SW480 (cell line): ENCODE data around the gene ANOS1.
"Not testable (repeated sequence)": the region's sequence is repeated elsewhere in the genome, so short reads cannot be mapped to it uniquely, and the experiment has no call there.

Source experiments
- DNase-seq: peaks from one replicate; pipeline ENCODE4 v3.0.0-alpha.2; 2016; ENCODE audit warnings: low spot score

Gene ANOS1

DNA sequence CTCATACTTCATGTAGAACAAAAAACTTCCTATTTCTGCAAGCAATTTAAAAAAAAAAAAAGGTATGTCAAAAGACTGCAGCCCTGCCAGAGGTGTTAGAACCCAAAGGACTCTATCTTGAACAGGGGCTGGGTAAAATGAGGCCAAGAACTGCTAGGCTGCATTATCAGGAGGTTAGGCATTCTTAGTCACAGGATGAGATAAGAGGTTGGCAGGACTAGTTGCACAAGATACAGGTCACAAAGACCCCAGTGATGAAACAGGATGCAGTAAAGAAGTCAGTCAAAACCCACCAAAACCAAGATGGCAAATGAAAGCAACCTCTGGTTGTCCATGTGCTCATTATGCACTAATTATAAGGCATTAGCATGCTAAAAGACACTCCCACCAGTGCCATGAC lies 104.1 kb downstream of the ANOS1 start:
- DNase-seq = no peak

DNA sequence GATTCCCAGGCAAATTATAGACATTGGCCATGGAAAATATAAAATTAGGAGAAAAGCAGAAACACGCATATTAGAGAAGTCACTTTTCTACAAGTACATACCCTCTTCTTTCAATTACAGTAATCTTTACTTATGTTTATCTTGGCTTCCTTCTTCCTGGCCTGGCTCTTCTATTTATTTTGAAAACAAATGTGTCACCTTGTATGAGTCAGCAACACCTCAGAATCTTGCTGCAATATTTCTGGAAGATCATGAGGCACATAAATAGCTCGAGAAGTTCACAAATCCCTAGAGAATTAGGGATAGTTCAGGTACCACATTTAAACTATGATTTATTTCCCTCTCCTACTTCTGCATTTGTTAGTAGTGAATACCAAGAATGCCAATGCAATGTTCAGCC lies 124.6 kb downstream of the ANOS1 start:
- DNase-seq = peak; percentile 2

DNA sequence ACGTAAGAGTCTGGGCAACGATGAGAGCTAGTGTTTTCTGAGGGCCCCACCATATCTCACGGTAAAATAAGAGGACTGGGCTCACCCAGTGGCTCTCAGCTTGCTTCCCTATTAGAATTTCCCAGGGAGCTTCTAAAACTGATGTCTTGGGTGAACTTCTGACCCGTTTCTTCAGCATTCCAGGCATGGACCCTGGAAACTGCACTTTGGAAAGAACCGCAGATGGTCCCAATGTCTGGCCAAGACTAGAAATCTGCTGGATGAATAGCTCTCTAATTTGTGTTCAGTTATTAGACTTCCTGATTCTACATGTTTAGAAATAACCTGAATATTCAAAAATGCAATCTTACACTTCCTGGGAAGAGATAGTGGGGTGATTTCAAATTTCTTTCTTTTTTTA lies 127.8 kb downstream of the ANOS1 start:
- no peak for DNase-seq

DNA sequence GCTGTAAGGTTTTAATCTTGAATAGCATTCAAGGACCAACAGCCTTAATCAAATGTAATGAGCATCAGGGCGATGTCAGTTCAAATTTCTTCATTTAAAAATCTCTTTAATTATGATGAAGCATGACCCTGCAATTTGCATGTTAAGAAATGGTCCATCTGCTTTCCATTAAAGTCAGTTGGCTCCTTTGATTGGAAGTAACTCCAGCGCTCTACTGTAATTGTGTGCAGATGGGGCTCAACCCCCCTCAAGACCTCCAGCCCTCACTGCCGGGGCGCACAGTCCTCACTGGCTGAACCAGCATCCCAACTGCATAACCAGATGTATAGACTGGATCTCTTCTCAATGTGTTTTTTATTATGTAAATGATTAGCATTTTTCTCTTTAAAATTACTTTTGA lies 140.4 kb downstream of the ANOS1 start:
- DNase-seq = no peak

DNA sequence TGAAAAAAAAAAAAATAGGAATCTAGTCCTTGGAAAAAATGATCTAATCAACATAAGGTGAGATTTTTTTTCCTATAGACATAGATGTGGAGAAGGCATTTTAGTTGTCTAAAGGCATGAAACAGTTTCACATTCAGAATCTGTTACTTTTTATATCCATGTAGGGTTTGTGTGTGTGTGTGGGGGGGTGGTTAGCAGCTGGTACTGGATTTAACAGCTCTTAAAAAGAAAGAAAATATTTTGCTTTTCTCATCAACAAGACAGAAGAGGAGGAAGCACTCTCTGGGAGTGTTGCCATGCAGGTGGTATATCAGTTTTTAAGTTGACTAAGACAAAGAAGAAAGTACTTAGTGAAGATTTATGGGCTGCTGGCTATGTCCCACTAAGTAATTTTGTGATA lies 145.0 kb downstream of the ANOS1 start:
- DNase-seq = no peak

DNA sequence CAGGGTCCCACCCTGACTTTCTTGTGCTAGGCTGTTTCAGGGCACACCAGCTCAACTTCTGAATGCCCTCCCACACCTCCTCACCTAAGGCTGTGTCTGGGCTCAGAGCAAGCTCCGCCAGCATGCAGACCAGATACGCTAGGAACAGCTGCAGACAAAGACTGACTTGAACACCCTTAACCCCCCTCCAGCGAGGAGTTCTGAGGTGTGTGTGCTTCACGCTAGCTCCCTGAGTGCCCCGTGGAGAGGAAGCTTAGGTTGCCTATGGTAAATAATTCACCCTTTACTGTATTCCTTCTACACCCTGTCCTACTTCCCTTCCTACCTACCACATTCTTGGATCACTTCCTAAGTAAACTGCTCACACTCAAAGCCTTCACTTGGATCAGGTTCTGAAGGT lies 152.3 kb downstream of the ANOS1 start:
- no peak for DNase-seq

DNA sequence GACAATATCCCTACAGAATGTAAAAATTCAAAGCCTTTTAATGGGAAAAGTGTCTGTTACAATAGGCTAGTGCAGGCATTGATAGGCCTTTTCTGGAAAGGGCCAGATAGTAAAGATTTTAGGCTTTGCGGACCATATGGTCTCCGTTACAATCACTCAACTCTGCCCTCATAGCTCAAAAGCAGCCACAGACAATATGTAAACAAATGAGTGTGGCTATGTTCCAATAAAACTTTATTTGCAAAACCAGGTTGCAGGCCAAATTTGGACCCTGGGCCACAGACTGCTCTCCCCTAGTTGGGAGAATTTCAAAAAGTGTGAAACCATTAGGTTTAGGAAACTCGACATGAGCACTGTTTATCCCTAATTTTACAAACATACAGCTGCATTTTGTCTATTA lies 155.1 kb downstream of the ANOS1 start:
- DNase-seq = no peak

DNA sequence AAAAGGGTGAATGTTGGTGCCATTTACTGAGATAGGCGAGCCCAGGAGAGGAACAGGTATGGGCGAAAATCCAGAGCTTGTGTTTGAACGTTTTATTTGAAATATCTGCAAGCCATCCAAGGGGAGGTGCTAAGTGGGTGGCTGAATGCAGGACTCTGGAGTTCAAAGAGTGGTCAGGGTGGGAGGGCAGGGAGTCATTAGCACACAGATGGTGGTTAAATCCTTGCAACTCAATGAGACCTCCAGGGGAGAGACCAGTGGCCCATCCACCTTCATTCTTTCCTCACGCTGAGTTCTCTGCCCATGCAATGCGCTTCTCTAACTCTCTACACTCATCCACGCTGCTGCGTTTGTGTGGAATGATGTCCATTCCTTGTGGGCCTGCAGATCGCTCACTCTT lies 166.2 kb downstream of the ANOS1 start:
- no peak for DNase-seq

DNA sequence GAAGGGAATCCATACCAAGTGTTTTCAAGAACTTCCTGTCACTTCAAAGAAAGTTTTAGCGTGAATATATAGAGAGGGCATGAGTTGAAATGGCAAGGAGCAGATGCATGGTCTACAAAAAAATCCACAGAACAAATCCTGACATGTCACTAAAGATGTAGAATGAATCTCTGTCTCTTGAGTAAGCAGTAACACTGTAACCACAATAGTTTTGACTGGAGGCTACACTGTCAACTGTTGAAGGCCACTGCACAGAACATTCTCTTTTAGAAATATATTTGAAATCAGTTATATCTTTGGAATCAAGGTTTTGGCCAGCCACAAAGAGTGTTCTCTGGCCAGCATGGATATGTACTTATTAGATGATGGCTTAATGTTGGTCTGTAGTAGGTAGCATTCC lies 183.5 kb downstream of the ANOS1 start:
- no peak for DNase-seq

DNA sequence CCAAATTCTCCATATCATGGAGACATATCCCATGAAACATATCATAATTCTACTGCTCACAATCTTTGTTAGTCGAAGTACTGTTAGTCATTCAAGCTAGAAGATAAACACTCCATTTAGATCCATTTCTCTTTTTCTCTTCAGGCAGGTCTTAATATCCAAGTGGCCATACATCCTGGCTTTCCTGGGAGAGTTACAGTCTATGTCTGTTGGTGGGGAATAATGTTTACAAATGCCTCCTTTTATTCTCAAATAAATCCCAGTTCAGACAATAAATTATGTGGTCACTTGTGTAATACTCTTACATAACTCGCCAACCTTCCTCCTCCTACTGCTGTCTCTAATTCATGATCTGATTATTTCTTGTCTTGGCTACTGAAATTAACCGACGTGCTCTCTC lies 185.2 kb downstream of the ANOS1 start:
- DNase-seq = no peak

DNA sequence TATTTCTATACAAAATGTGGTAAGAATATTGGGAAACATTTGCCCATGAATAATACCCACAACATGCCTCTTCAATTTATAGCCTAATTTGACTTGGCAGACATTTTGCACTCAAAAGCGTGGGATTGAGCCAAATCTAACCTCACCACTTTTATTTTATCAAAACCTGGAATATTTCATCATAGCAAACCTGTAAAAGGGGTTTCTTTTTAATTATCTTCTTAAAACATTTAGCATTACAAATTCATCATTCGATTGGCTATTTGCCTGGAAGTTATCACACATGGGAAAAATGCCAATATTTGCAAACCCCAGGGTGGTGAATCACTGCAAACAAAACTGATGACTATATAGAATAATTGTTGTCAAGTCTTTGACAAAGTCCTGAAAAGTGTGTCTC lies 211.1 kb downstream of the ANOS1 start:
- no peak for DNase-seq

DNA sequence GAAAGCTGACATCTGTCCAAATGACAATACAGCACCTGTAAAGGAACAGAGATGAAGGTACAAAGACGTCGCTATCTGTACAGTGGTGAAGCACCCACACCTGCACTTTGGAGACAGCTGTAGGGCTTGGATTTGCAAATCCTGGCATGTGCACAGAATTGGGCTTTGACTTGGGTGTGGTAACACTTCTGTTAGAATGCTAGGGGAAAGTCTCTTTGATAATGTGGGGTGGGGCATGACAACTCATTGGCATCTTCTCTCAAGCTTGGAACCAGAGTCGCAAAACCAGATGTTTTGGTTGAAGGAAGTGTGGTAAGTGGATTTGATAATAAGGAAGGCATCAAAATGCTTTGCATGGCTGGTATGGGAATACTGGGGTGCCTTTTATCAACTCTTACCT lies 211.8 kb downstream of the ANOS1 start:
- DNase-seq = no peak

DNA sequence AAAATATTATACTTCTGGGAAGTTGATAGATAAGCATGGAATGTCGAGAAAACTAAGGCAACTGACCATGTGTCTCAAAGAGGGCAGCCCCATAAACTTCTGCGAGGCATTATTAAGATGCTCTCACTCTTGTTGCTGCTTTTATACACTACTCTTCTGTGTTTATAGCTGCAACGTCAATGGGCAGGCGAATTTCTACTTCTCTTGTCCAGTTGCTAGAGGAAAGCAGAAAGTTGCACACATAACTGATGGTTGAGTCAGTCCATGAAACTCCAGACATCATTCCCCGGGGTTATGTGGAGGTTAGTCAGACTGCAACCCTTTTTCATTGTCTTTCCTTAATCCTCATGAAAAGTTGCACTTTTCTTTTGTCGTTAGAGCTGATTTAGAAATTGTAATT lies 227.5 kb downstream of the ANOS1 start:
- DNase-seq = no peak

DNA sequence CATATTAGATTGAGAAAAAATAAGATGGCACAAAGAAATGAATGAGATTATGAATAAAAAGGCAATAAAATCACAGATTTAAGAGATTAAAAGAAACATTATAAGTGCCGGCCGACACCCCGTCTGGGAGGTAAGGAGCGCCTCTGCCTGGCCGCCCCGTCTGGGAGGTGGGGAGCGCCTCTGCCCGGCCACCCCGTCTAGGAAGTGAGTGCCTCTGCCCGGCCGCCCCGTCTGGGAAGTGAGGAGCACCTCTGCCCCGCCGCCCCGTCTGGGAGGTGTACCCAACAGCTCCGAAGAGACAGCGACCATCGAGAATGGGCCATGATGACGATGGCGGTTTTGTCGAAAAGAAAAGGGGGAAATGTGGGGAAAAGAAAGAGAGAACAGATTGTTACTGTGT lies 229.8 kb downstream of the ANOS1 start:
- not testable (repeated sequence) for DNase-seq

DNA sequence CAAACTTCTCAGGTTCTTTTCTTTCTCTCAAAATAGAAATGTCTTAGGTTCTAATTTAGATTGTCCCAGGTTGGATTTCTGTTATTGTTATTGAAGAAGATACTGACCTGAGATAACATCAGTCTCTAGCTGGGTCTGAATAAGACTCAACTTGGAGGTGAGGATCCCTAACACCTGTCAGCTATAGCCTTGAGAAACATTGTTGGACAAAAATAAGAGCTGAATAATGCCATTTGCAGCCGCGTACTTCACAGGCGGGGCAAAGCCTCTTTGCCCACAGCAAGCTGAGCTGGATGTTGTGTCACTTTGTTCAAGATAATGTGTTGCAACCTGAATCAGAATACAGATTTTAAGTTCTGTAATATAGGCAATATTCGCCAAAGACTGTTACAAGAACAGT lies 231.7 kb downstream of the ANOS1 start:
- no peak for DNase-seq

DNA sequence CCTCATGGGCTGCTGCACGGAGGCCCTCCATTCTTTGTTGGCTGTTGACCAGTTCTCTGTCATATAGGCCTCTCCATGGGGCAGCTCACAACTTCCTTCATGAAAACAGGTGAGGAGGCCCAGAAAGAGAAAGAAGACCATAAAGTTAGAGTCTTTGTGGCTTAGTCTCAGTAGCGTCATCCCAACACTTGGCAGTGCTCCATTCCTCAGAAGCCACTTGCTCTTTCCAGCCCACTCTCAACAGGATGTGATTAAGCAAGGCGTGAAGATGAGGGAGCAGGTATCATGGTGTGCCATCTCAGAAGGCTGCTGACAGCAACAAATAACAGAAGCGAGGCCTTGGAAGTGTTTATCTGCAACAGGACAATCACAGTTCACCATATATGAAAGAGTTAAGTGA lies 236.9 kb downstream of the ANOS1 start:
- not testable (repeated sequence) for DNase-seq

DNA sequence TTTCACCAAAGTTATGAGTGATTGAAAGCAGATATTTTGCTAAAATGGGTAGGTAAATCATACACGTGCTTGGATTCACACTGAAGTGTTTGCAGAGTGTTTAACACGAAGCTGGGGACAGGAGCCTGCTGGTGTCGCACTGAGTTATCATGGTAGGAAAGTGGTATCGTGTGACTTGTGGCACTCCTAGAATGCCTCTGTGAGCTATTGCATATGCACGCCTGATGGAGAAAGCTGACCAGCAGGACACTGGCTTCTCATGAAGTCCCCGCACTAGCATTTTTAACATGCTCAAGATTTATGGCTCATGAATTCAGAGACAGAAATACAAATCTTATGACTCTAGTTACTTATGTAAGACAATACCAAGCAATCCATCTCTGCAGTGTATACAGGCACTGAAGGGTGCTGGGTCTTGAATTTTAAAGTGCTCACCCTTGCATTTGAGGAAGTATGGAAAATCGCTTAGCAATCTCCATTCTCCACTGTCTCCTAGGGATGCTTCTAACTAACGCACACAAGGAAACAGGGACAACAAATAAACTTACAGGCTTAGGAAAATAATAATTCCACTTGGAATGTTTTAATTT lies 247.5 kb downstream of the ANOS1 start:
- no peak for DNase-seq
